Adrenal gland (tissue), 5 donors: ENCODE results near the gene ITPA.

Experiments used
- CTCF ChIP-seq, 6 experiments: fragments of 450-650 bp in 4 of 6; fragments of 200-600 bp in 2 of 6; sonication (generic) in 1 of 6; IDR thresholded peaks; 1 replicate in 5 of 6; 2 replicates in 1 of 6; pipeline versions ENCODE4 v1.5.1 to v1.8.0; 2016 to 2021; ENCODE audit warnings: antibody characterized with exemption in 6 of 6, mild to moderate bottlenecking in 2 of 6, moderate library complexity in 1 of 6
- POLR2A ChIP-seq, 2 donors: fragments of 450-650 bp; IDR thresholded peaks; one replicate each; pipeline ENCODE4 v1.6.1; 2017; ENCODE audit warnings: antibody characterized with exemption in 2 of 2, mild to moderate bottlenecking in 2 of 2, moderate library complexity in 1 of 2
- donor health status: DM: no; HTN: no; CAD: no.

GRCh38 chr20:3175270-3175669 is 34.0 kb upstream of the ITPA start:
- TF ChIP-seq POLR2A (IDR thresholded peaks at IDR 0.05) (no peak), CTCF (IDR thresholded peaks at IDR 0.05) (no peak)
